Lung microvascular endothelial cell (primary cell): Measurements from ENCODE around the gene PTCH1. TPM values are rescaled to one million over a fixed set of nuclear protein-coding genes. Genes with fewer than 3 reads are reported as not detected.

Source experiments
- DNase-seq, 2 donors: peaks; one replicate each; pipeline versions ENCODE4 v3.0.0 to v3.0.0-alpha.2; 2010; ENCODE audit warnings: low read depth in 2 of 2
- total RNA-seq: library from RNA; depleted of rRNA; stranded (reverse); fragments of >200 nt; gene quantifications from 2 replicates; pipeline ENCODE4 v1.2.1, GENCODE V29; 2014

Gene PTCH1
- total RNA-seq, 1 donor from 2014 or later: 2.8 TPM

- DNase-seq: no peak
These were observed 51.7 kb downstream of the PTCH1 start for GRCh38 chr9:95465115-95465514.

GRCh38 chr9:95463148-95464060 lies 53.4 kb downstream of the PTCH1 start:
- no peak for DNase-seq

- peak; percentile 56 to 84 for DNase-seq
These were observed 54.3 kb downstream of the PTCH1 start for GRCh38 chr9:95462249-95463147.

GRCh38 chr9:95461448-95462248 lies 55.1 kb downstream of the PTCH1 start:
- DNase-seq: no peak

GRCh38 chr9:95460518-95461164 lies 56.1 kb downstream of the PTCH1 start:
- no peak for DNase-seq

- no peak for DNase-seq
These were observed 56.8 kb downstream of the PTCH1 start for GRCh38 chr9:95459851-95460517.

- no peak for DNase-seq
These were observed 57.6 kb downstream of the PTCH1 start for GRCh38 chr9:95459178-95459577.

GRCh38 chr9:95458666-95459065 lies 58.1 kb downstream of the PTCH1 start:
- DNase-seq: no peak

GRCh38 chr9:95457769-95458168 lies 59.0 kb downstream of the PTCH1 start:
- peak in 1 of 2 donors; percentile 16 for DNase-seq

GRCh38 chr9:95455714-95456113 lies 61.1 kb downstream of the PTCH1 start:
- no peak for DNase-seq

- no peak for DNase-seq
These were observed 64.6 kb downstream of the PTCH1 start for GRCh38 chr9:95452176-95452575.

GRCh38 chr9:95451065-95451426 lies 65.7 kb downstream of the PTCH1 start:
- DNase-seq: no peak

GRCh38 chr9:95450171-95451064 lies 66.4 kb downstream of the PTCH1 start:
- DNase-seq: no peak

- DNase-seq: no peak
These were observed 67.8 kb downstream of the PTCH1 start for GRCh38 chr9:95449016-95449415.

- DNase-seq: no peak
These were observed 68.9 kb downstream of the PTCH1 start for GRCh38 chr9:95447660-95448420.

GRCh38 chr9:95446984-95447383 lies 69.8 kb downstream of the PTCH1 start:
- DNase-seq: no peak

- DNase-seq: no peak
These were observed 70.5 kb downstream of the PTCH1 start for GRCh38 chr9:95446259-95446658.

GRCh38 chr9:95444160-95444559 lies 72.6 kb downstream of the PTCH1 start:
- no peak for DNase-seq

- DNase-seq: no peak
These were observed 73.5 kb downstream of the PTCH1 start for GRCh38 chr9:95443301-95443700.
